BE2C (cell line): ENCODE results near the gene FAM120B. TPM values are rescaled to one million over a fixed set of nuclear protein-coding genes. Genes with fewer than 3 reads are reported as not detected.

ENCODE experiments used
- DNase-seq: peaks from one replicate; pipeline ENCODE4 v3.0.0-alpha.2; 2020
- H3K27me3 ChIP-seq: fragments of 250-450 bp; sonication (Bioruptor Pico); 2 replicates; pipeline ENCODE4 v1.5.1; 2020; ENCODE audit warnings: mild to moderate bottlenecking
- H3K36me3 ChIP-seq: fragments of 250-450 bp; sonication (Bioruptor Pico); 2 replicates; pipeline ENCODE4 v1.5.1; 2020; ENCODE audit warnings: mild to moderate bottlenecking
- H3K4me1 ChIP-seq: fragments of 250-450 bp; sonication (Bioruptor Pico); 2 replicates; pipeline ENCODE4 v1.5.1; 2020
- H3K4me3 ChIP-seq: 2 replicates; pipeline ENCODE4 v1.5.1; 2011; ENCODE audit warnings: low read depth, low read length
- H3K9me3 ChIP-seq: fragments of 250-450 bp; sonication (Bioruptor Pico); 2 replicates; pipeline ENCODE4 v1.5.1; 2020
- polyA plus RNA-seq: library from polyadenylated mRNA; unstranded; fragments of >200 nt; gene quantifications from one replicate; pipeline ENCODE4 v1.2.1, GENCODE V29; 2012; ENCODE audit warnings: low read depth, missing spikeins; ENCODE audit not compliant: insufficient read length, insufficient read depth
- TF ChIP-seq, protein P1 (sequence below): IDR thresholded peaks from 2 replicates; pipeline ENCODE4 v1.5.1; 2012; ENCODE audit warnings: mild to moderate bottlenecking, low read depth, low read length

The FAM120B gene, protein sequence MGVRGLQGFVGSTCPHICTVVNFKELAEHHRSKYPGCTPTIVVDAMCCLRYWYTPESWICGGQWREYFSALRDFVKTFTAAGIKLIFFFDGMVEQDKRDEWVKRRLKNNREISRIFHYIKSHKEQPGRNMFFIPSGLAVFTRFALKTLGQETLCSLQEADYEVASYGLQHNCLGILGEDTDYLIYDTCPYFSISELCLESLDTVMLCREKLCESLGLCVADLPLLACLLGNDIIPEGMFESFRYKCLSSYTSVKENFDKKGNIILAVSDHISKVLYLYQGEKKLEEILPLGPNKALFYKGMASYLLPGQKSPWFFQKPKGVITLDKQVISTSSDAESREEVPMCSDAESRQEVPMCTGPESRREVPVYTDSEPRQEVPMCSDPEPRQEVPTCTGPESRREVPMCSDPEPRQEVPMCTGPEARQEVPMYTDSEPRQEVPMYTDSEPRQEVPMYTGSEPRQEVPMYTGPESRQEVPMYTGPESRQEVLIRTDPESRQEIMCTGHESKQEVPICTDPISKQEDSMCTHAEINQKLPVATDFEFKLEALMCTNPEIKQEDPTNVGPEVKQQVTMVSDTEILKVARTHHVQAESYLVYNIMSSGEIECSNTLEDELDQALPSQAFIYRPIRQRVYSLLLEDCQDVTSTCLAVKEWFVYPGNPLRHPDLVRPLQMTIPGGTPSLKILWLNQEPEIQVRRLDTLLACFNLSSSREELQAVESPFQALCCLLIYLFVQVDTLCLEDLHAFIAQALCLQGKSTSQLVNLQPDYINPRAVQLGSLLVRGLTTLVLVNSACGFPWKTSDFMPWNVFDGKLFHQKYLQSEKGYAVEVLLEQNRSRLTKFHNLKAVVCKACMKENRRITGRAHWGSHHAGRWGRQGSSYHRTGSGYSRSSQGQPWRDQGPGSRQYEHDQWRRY
- 32.9 TPM for polyA plus RNA-seq

DNA sequence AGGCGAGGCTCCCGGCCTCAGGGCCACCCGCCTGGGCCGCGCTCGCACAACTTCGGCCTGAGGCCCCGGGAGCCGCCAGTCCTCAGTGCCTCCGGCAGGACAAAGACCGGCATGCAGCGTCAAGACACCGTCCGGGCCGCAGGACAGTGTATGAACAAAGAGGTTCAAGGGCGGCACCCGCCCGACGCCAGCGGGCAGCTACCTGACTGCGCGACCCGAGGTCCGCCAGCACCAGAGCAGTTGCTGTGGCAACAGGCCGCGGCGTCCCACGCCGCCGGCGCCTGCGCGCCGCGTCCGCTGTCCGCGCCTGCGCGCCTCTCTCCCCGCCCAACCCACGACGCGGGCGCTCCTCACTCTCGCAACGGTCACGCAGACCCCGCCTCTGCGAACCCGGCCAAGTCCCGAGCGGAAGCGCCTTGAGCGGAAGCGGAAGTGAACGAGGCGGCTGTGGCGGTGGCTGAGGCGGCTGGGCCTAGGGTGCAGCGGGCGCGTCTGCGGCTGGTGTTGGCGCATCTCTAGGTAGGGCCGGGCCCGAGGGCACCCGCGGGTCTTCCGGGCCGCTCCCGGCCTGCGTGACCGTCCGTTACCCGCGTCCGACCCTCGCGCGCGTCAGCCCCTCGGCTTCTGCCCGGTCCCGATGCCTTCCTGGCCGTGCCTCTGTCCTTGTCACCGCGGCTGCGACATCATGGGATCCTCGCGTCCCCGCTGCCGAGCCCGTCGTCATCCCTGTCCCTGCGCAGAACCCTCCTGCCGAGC lies at the start of gene FAM120B:
Gene FAM120B (plus strand): TSS at position 435 of the 756 bp plus-strand sequence. CDS start 10,633 bp downstream, outside the sequence.
- H3K4me1 ChIP-seq, result no peaks in the 10 kb centered on the region
- DNase-seq, result peak; percentile 97
- TF ChIP-seq, protein P1, sequence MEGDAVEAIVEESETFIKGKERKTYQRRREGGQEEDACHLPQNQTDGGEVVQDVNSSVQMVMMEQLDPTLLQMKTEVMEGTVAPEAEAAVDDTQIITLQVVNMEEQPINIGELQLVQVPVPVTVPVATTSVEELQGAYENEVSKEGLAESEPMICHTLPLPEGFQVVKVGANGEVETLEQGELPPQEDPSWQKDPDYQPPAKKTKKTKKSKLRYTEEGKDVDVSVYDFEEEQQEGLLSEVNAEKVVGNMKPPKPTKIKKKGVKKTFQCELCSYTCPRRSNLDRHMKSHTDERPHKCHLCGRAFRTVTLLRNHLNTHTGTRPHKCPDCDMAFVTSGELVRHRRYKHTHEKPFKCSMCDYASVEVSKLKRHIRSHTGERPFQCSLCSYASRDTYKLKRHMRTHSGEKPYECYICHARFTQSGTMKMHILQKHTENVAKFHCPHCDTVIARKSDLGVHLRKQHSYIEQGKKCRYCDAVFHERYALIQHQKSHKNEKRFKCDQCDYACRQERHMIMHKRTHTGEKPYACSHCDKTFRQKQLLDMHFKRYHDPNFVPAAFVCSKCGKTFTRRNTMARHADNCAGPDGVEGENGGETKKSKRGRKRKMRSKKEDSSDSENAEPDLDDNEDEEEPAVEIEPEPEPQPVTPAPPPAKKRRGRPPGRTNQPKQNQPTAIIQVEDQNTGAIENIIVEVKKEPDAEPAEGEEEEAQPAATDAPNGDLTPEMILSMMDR, result no peak

DNA sequence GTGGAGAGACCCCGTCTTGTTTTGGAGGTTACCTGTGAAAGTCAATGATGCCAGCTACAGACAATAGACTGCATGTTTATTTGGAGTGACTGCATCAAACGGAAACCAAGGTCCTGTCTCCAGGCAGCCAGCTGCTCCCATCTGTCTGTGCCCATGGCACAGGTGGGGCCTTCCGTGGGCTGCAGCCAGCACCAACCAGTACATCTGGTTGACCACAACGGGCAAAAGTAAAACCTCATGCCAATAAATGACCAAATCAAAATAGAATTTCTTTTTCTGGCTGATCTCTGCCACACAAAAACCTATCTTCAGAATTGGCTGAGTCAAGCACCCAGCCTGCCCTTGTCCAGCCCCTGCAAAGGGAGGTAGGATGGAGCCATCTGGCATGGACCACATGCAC lies 49.2 kb upstream of the FAM120B start:
- Histone ChIP-seq H3K36me3 (no peaks in the 10 kb centered on the region), H3K27me3 (no peaks in the 10 kb centered on the region)
- no peak for DNase-seq

More for the DNA sequence above, at the start of gene FAM120B:
- Histone ChIP-seq H3K36me3 (no peaks in the 10 kb centered on the region), H3K4me3 (peak within 1 kb of the TSS; percentile 85), H3K9me3 (no peaks in the 10 kb centered on the region), H3K27me3 (no peaks in the 10 kb centered on the region)

DNA sequence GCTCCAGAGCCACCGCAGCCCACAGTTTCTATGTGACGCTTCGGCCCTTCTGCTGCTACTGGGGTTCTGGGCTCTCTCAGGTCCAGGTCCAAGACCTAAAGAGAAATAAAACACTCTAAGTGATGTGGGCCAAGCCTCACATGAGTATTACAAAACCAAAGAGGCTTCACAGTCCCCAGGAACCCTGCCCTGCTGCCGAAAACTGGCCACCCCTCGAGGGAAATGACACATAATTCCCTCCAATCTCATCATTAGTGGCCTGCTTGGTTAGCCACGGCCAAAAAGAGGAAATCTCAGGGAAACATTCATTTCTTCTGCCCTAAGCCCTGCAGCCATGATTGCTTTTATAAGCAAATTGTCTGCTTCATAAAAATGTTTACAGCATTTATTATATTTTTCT lies 48.2 kb upstream of the FAM120B start:
- Histone ChIP-seq H3K4me3 (no peak overlapping the region), H3K4me1 (no peaks in the 10 kb centered on the region), H3K9me3 (no peaks in the 10 kb centered on the region), H3K27me3 (no peaks in the 10 kb centered on the region), H3K36me3 (no peaks in the 10 kb centered on the region)
- TF ChIP-seq, protein P1, result no peak
- DNase-seq, result no peak

More for the DNA sequence above, 49.2 kb upstream of the FAM120B start:
- H3K9me3 ChIP-seq, result no peaks in the 10 kb centered on the region
- TF ChIP-seq, protein P1, result no peak
- no peaks in the 10 kb centered on the region for H3K4me1 ChIP-seq
- H3K4me3 ChIP-seq, result no peak overlapping the region

DNA sequence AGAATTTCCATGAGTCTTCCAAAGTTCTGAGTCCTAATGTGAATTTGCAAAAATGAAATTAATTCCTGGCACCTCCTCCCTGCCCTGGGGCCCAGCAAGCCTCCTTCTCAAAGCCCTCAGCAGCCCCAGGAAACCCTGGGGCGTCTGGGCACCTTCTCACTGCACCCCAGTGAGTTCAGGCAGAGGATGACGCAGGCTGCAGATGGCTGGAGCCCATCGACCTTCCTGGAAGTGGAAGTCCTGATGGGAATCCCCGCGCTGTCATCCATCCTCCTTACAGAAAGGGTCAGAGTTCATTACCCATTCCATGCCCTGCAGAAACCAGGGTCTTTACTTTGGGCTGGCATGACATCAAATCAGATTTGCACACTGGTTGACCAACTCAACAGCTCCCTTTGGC lies 47.3 kb upstream of the FAM120B start:
- Histone ChIP-seq H3K4me1 (no peaks in the 10 kb centered on the region), H3K27me3 (no peaks in the 10 kb centered on the region), H3K9me3 (no peaks in the 10 kb centered on the region), H3K4me3 (no peak overlapping the region), H3K36me3 (no peaks in the 10 kb centered on the region)
- DNase-seq, result no peak
- TF ChIP-seq, protein P1, result no peak

DNA sequence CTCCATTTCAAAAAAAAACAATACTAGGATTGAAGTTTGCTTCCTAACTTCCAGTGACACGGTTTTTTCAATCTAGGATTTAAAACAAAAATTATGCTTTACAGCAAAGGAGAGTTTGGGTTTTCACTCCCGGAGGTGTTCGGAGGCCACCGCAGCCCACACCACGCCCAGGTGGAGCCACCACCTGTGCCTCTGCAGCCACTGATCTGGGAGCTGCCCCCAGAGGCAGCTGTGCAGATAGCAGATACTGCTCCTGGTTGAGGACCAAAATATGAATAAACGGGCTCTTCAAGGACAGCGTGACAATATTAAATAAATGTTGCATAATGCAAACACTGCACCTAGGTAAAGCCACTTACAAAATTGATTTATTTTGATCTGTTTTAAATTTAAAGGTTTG lies 45.9 kb upstream of the FAM120B start:
- H3K4me1 ChIP-seq, result no peaks in the 10 kb centered on the region; the same call in none of the 2 replicates
- no peaks in the 10 kb centered on the region for H3K27me3 ChIP-seq
- TF ChIP-seq, protein P1, result no peak
- no peak overlapping the region for H3K4me3 ChIP-seq
- no peak for DNase-seq
- H3K36me3 ChIP-seq, result no peaks in the 10 kb centered on the region
- no peaks in the 10 kb centered on the region for H3K9me3 ChIP-seq
